ENCODE data around the gene CACNA1C. TPM values are rescaled to one million over a fixed set of nuclear protein-coding genes. Genes with fewer than 3 reads are reported as not detected.

CACNA1C gene
- total RNA-seq, 2 donors from 2014 or later = 70.0 to 127 TPM

DNA sequence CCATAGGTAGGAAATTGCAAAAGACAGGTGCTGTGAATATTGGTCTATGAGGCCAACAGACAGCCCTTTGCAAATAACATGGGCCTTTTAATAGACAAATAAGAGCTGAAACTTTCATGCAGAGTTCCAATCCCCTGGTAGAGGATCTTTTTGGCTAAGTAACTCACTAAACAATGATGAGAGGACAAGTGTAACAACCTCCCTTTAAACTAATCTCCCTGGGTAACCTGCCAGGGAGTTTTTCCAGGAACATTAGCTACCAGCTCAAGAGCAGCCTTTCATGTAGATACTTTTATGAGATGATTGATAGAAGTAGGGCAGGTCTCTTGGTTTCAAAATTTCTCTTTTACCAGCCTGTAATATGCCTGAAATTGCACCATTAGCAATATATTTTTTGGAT lies 13.8 kb upstream of the CACNA1C start:
- no peak for DNase-seq (ENCODE audit: low spot score)
- ATAC-seq (ENCODE audit: insufficient number of reproducible peaks, low FRiP score, low read depth) = no peak
- Histone ChIP-seq H3K27me3 (replicated peaks; ENCODE audit: insufficient read depth) (no peaks in the 10 kb centered on the region), H3K9me3 (no peaks in the 10 kb centered on the region), H3K4me3 (no peak overlapping the region), H3K27ac (no peak overlapping the region), H3K36me3 (no peaks in the 10 kb centered on the region), H3K4me1 (ENCODE audit: control insufficient read depth in 1 of 2, low read depth in 2 of 2) (peaks cover 3 to 25% of the 10 kb centered on the region in 2 donors)
- TF ChIP-seq, protein P1, sequence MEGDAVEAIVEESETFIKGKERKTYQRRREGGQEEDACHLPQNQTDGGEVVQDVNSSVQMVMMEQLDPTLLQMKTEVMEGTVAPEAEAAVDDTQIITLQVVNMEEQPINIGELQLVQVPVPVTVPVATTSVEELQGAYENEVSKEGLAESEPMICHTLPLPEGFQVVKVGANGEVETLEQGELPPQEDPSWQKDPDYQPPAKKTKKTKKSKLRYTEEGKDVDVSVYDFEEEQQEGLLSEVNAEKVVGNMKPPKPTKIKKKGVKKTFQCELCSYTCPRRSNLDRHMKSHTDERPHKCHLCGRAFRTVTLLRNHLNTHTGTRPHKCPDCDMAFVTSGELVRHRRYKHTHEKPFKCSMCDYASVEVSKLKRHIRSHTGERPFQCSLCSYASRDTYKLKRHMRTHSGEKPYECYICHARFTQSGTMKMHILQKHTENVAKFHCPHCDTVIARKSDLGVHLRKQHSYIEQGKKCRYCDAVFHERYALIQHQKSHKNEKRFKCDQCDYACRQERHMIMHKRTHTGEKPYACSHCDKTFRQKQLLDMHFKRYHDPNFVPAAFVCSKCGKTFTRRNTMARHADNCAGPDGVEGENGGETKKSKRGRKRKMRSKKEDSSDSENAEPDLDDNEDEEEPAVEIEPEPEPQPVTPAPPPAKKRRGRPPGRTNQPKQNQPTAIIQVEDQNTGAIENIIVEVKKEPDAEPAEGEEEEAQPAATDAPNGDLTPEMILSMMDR (IDR thresholded peaks at IDR 0.05) = no peak

DNA sequence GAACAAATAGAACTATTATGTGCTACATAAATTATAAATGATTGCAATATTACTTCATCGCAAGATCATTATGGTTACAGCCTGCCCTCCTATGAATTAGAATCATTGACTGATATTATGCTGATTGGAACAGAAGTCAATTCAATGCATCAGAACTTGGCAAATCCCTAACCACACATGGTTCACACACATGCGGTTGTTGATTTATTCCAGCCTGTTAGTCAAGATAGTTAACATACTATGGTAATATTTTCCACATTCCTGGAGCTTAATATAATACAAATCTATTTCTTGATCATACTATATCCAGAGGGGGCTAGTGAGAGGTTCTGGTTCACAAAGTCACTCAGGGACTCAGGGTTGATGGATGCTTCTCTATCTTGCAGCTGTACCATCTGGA lies 9.7 kb upstream of the CACNA1C start:
- ATAC-seq (ENCODE audit: insufficient number of reproducible peaks, low FRiP score, low read depth) (no peak), DNase-seq (ENCODE audit: low spot score) (no peak)
- Histone ChIP-seq H3K9me3 (no peaks in the 10 kb centered on the region), H3K27me3 (replicated peaks; ENCODE audit: insufficient read depth) (no peaks in the 10 kb centered on the region), H3K4me1 (ENCODE audit: control insufficient read depth in 1 of 2, low read depth in 2 of 2) (peaks cover 0 to 13% of the 10 kb centered on the region in 2 donors), H3K27ac (no peak overlapping the region), H3K4me3 (no peak overlapping the region), H3K36me3 (no peaks in the 10 kb centered on the region)
- TF ChIP-seq, protein P1 (IDR thresholded peaks at IDR 0.05) = no peak

DNA sequence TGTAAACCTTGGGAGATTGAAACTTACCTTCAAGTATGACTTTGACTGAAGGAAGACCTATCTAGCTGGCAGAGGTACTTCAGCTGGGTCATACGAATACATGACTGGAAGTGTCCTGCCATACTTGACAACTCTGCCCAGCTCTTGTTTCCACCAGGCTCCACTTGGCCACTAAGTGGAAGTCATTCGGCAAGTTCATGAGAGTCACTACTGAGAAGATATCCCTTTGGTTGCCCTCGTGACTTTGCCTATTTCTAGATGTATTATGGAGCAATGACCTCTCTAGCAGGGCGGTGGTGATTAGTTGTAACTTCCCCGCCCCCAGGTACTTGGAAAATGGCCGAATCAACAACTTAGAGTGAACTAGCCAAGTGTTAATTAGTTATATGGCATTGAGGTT lies 8.6 kb upstream of the CACNA1C start:
- no peaks in the 10 kb centered on the region for H3K27me3 ChIP-seq (replicated peaks; ENCODE audit: insufficient read depth)
- TF ChIP-seq, protein P1 (IDR thresholded peaks at IDR 0.05) = no peak
- H3K36me3 ChIP-seq = no peaks in the 10 kb centered on the region
- H3K9me3 ChIP-seq = no peaks in the 10 kb centered on the region
- H3K4me3 ChIP-seq = no peak overlapping the region
- no peak overlapping the region for H3K27ac ChIP-seq
- ATAC-seq (ENCODE audit: insufficient number of reproducible peaks, low FRiP score, low read depth) = no peak
- DNase-seq (ENCODE audit: low spot score) = no peak
- H3K4me1 ChIP-seq (ENCODE audit: control insufficient read depth in 1 of 2, low read depth in 2 of 2) = peaks cover 0 to 2% of the 10 kb centered on the region in 2 donors

DNA sequence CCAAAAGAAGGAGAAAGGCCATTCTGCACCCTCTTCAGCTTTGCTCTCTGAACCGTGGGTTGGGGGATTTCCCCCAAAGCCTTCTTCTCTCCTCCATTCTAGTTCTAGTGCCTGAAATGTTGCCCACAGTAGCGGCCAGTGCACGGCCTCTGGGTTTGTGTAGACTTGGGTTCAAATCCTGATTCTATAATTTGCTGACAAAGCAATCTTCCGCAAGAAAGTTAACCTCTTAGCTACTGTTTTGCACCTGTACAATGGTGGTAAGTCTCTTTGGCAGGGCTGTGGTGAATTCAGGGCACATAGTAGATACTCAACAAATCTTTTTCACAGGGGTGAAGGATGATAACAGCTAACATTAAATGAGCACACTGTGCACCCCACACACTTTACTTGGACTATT lies 5.8 kb upstream of the CACNA1C start:
- H3K27me3 ChIP-seq (replicated peaks; ENCODE audit: insufficient read depth) = no peaks in the 10 kb centered on the region

DNA sequence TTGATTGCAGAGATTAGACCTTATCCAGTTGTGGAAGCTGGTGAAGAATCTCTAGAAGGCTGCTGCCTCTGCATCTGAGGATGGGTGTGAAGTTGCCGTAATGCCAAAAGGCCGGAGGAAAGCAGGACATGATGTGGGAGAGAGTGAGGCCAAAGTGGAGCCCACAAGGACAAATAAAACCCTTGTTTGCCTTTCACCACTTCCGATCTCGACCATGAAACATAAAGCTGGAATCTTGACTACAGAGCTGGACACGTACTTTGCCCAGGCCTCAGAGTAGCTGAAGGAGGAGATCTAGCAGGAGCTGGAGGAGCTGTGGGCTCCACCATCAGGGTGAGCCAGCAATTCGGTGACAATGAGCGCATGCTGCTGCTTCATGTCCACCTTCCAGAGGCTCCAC lies 5.0 kb upstream of the CACNA1C start:
- no peaks in the 10 kb centered on the region for H3K9me3 ChIP-seq
- no peak overlapping the region for H3K27ac ChIP-seq
- H3K27me3 ChIP-seq (replicated peaks; ENCODE audit: insufficient read depth) = no peaks in the 10 kb centered on the region
- no peak for ATAC-seq (ENCODE audit: insufficient number of reproducible peaks, low FRiP score, low read depth)
- H3K4me1 ChIP-seq (ENCODE audit: control insufficient read depth in 1 of 2, low read depth in 2 of 2) = peaks cover 0 to 9% of the 10 kb centered on the region in 2 donors
- H3K4me3 ChIP-seq = no peak overlapping the region
- no peak for DNase-seq (ENCODE audit: low spot score)
- TF ChIP-seq, protein P1 (IDR thresholded peaks at IDR 0.05) = no peak
- H3K36me3 ChIP-seq = no peaks in the 10 kb centered on the region

More for the DNA sequence above, 5.8 kb upstream of the CACNA1C start:
- no peak overlapping the region for H3K27ac ChIP-seq
- H3K4me3 ChIP-seq = no peak overlapping the region
- peaks cover 0 to 7% of the 10 kb centered on the region in 2 donors for H3K4me1 ChIP-seq (ENCODE audit: control insufficient read depth in 1 of 2, low read depth in 2 of 2)
- H3K36me3 ChIP-seq = no peaks in the 10 kb centered on the region
- DNase-seq (ENCODE audit: low spot score) = no peak
- no peaks in the 10 kb centered on the region for H3K9me3 ChIP-seq
- no peak for ATAC-seq (ENCODE audit: insufficient number of reproducible peaks, low FRiP score, low read depth)
- TF ChIP-seq, protein P1 (IDR thresholded peaks at IDR 0.05) = no peak

Measured in thoracic aorta (tissue), 2 donors.